HCT116 (cell line): Measurements from ENCODE around the gene ADPRS. TPM values are rescaled to one million over a fixed set of nuclear protein-coding genes. Genes with fewer than 3 reads are reported as not detected.

Experiments
- ATAC-seq: fragments of 200-7000 bp; cut with Tn5 transposase; 2 replicates; pipeline ENCODE4 v1.9.1; 2020; ENCODE audit warnings: mild to moderate bottlenecking, moderate library complexity
- BruUV-seq: library from RNA; stranded (reverse); fragments of 400-500 nt; replicated peaks from 2 replicates; lab custom pipeline; 2021; lab: Mats Ljungman, UMichigan
- CTCF ChIA-PET: fragments of 300-600 bp; sonication (Branson Sonifier 250); formaldehyde crosslinking; loops from one replicate; lab custom pipeline; 2021; ENCODE audit warnings: antibody characterized with exemption; lab: Charles Lee
- POLR2A ChIA-PET: fragments of 300-600, 350-600 bp; sonication (Branson Sonifier 250); formaldehyde crosslinking; loops from one replicate; lab custom pipeline; 2021; ENCODE audit warnings: antibody characterized with exemption; lab: Charles Lee
- RAD21 ChIA-PET, 2 experiments: fragments of 300-600 bp; sonication (Branson Sonifier 250); formaldehyde crosslinking; loops; one replicate each; lab custom pipeline; 2023; ENCODE audit warnings: low total read pairs in 2 of 2; ENCODE audit not compliant: uncharacterized antibody in 2 of 2, unreplicated experiment in 2 of 2, low non-redundant PET in 1 of 2; lab: Charles Lee
- DNase-seq: peaks from one replicate; pipeline ENCODE4 v3.0.0-alpha.2; 2010; ENCODE audit warnings: low read depth, low spot score
- H2AFZ ChIP-seq: fragments of 200-600 bp; shearing (Covaris generic), sonication (generic); 2 replicates; pipeline ENCODE4 v1.6.1; 2017; ENCODE audit warnings: low read depth, mixed run types, mixed read lengths, antibody characterized with exemption, low read length; ENCODE audit not compliant: poor library complexity, severe bottlenecking
- H3K27ac ChIP-seq: 2 replicates; pipeline ENCODE4 v1.5.1; 2012; ENCODE audit warnings: low read depth, low read length
- H3K27me3 ChIP-seq: fragments of 200-600 bp; sonication (generic); 2 replicates; pipeline ENCODE4 v1.6.1; 2016; ENCODE audit warnings: mixed run types, low read length, mixed read lengths; ENCODE audit not compliant: insufficient read depth
- H3K36me3 ChIP-seq, 2 experiments: fragments of 200-500 bp in 1 of 2; fragments of 200-600 bp in 1 of 2; sonication (Bioruptor generic) in 1 of 2; sonication (generic) in 1 of 2; 2 replicates each; pipeline versions ENCODE4 v1.5.1 to v1.6.1; 2014 to 2016; ENCODE audit warnings: low read length in 2 of 2, inconsistent platforms in 1 of 2, mixed read lengths in 1 of 2, mixed run types in 1 of 2; ENCODE audit not compliant: insufficient read depth in 2 of 2, control insufficient read depth in 1 of 2
- H3K4me1 ChIP-seq, 2 experiments: fragments of 200-600 bp in 1 of 2; sonication (generic) in 1 of 2; 2 replicates each; pipeline versions ENCODE4 v1.5.1 to v1.6.1; 2012 to 2017; ENCODE audit warnings: low read length in 2 of 2, inconsistent platforms in 1 of 2, mild to moderate bottlenecking in 1 of 2, mixed read lengths in 1 of 2, mixed run types in 1 of 2, moderate library complexity in 1 of 2; ENCODE audit not compliant: insufficient read depth in 2 of 2, control insufficient read depth in 1 of 2
- H3K4me2 ChIP-seq: fragments of 200-600 bp; sonication (generic); 2 replicates; pipeline ENCODE4 v1.6.1; 2017; ENCODE audit warnings: mixed run types, low read length, mixed read lengths
- H3K4me3 ChIP-seq, 2 experiments: fragments of 200-600 bp in 1 of 2; sonication (generic) in 1 of 2; replicated peaks in 1 of 2; 2 replicates each; pipeline ENCODE4 v1.5.1; 2011 to 2016; ENCODE audit warnings: low read length in 2 of 2, control low read depth in 1 of 2, low read depth in 1 of 2, mild to moderate bottlenecking in 1 of 2, mixed read lengths in 1 of 2, mixed run types in 1 of 2
- H3K79me2 ChIP-seq: fragments of 200-600 bp; sonication (generic); 2 replicates; pipeline ENCODE4 v1.6.1; 2017; ENCODE audit warnings: mild to moderate bottlenecking, mixed run types, low read length, moderate library complexity, mixed read lengths; ENCODE audit not compliant: insufficient read depth
- H3K9ac ChIP-seq: fragments of 200-600 bp; sonication (generic); 2 replicates; pipeline ENCODE4 v1.6.1; 2016; ENCODE audit warnings: low read length, mixed read lengths
- H3K9me2 ChIP-seq: fragments of 200-600 bp; sonication (generic), shearing (Covaris generic); 2 replicates; pipeline ENCODE4 v1.6.1; 2017; ENCODE audit warnings: mixed run types, mild to moderate bottlenecking, moderate library complexity; ENCODE audit not compliant: insufficient read depth
- H3K9me3 ChIP-seq, 2 experiments: fragments of 200-500 bp in 1 of 2; fragments of 200-600 bp in 1 of 2; sonication (Bioruptor generic) in 1 of 2; sonication (generic) in 1 of 2; 2 replicates each; pipeline ENCODE4 v1.6.1; 2014 to 2017; ENCODE audit warnings: low read length in 2 of 2, mixed read lengths in 2 of 2, inconsistent platforms in 1 of 2, low read depth in 1 of 2, mild to moderate bottlenecking in 1 of 2, mixed run types in 1 of 2, moderate library complexity in 1 of 2; ENCODE audit not compliant: control insufficient read depth in 1 of 2, insufficient read depth in 1 of 2
- H4K20me1 ChIP-seq: fragments of 200-600 bp; sonication (generic), shearing (Covaris generic); 2 replicates; pipeline ENCODE4 v1.6.1; 2017; ENCODE audit warnings: mixed run types, mild to moderate bottlenecking, moderate library complexity; ENCODE audit not compliant: insufficient read depth
- CEBPB ChIP-seq: IDR thresholded peaks from 2 replicates; pipeline ENCODE4 v1.6.1; 2012; ENCODE audit warnings: low read depth
- EGR1 ChIP-seq: IDR thresholded peaks from 2 replicates; pipeline ENCODE4 v1.6.1; 2012; ENCODE audit warnings: low read depth
- POLR2A ChIP-seq: IDR thresholded peaks from 2 replicates; pipeline ENCODE4 v1.7.0; 2011; ENCODE audit warnings: borderline replicate concordance; ENCODE audit not compliant: insufficient read depth, insufficient read length; ENCODE audit errors: extremely low read depth
- SIN3A ChIP-seq: IDR thresholded peaks from 2 replicates; pipeline ENCODE4 v1.6.1; 2012; ENCODE audit warnings: low read depth
- YY1 ChIP-seq: IDR thresholded peaks from 2 replicates; pipeline ENCODE4 v1.6.1; 2011; ENCODE audit warnings: low read length, low read depth, moderate library complexity, mild to moderate bottlenecking; ENCODE audit not compliant: insufficient replicate concordance; ENCODE audit errors: extremely low read depth
- intact Hi-C: fragments of 100-400 bp; cut with micrococcal nuclease; formaldehyde crosslinking; loops from 2 replicates; pipeline ENCODE4 v1.10.0; 2022
- total RNA-seq: library from RNA; stranded (reverse); gene quantifications from one replicate; pipeline ENCODE4 v1.2.1, GENCODE V29; 2021; ENCODE audit not compliant: unreplicated experiment
- TF ChIP-seq, protein P1 (sequence below): IDR thresholded peaks from 2 replicates; pipeline ENCODE4 v1.6.1; 2012; ENCODE audit warnings: low read depth
- TF ChIP-seq, protein P2 (sequence below): IDR thresholded peaks from 2 replicates; pipeline ENCODE4 v1.6.1; 2012
- TF ChIP-seq, protein P3 (sequence below): IDR thresholded peaks from 2 replicates; pipeline ENCODE4 v1.6.1; 2012

The ADPRS gene
- total RNA-seq, 1 experiment from 2014 or later = 28.2 TPM

DNA sequence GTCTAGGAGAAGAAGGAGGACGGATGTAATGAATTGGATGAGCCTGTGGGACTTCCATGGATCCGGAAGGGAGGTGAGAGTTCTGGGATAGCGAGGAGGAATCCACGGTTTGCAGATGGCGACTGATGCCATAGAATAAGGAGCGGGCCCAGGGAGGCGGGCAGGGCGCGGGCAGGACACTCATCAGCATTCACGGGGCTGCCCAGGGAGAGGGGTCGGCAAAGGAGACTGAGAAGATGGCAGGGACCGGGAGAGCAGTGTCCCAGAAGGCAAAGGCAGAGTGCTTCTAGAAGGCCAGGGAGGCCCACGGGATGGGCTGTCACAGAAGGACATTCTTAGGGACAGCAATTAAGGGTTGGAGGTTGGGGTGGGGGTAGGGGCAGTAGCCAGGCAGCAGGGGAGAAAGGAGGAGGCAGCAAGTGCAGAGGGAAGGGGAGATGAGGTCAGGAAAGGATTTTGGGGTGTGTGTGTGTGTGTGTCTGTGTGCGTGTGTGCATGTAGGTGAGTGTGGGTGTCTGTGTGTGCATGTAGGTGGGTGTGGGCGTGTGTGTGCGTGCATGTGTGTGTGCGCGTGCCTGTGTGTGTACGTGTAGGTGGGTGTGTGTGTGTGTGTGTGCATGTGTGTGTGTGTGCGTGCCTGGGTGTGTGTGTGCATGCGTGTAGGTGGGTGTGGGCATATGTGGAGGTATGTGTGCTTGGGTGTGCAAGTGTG, 37.5 kb downstream of the ADPRS start:
- ATAC-seq (no peak), DNase-seq (no peak)
- Histone ChIP-seq H4K20me1 (no peaks in the 10 kb centered on the region), H2AFZ (no peak overlapping the region), H3K9me2 (no peaks in the 10 kb centered on the region), H3K4me2 (no peak overlapping the region), H3K27me3 (no peaks in the 10 kb centered on the region), H3K9me3 (no peaks in the 10 kb centered on the region), H3K4me3 (no peak overlapping the region), H3K27ac (no peak overlapping the region), H3K9ac (no peak overlapping the region), H3K4me1 (no peaks in the 10 kb centered on the region), H3K79me2 (no peaks in the 10 kb centered on the region), H3K36me3 (no peaks in the 10 kb centered on the region)
- ChIA-PET RAD21 (no interaction called here), POLR2A (no interaction called here), CTCF (no interaction called here)
- TF ChIP-seq EGR1 = no peak
- TF ChIP-seq YY1 = no peak
- TF ChIP-seq CEBPB = no peak
- TF ChIP-seq, protein P1, sequence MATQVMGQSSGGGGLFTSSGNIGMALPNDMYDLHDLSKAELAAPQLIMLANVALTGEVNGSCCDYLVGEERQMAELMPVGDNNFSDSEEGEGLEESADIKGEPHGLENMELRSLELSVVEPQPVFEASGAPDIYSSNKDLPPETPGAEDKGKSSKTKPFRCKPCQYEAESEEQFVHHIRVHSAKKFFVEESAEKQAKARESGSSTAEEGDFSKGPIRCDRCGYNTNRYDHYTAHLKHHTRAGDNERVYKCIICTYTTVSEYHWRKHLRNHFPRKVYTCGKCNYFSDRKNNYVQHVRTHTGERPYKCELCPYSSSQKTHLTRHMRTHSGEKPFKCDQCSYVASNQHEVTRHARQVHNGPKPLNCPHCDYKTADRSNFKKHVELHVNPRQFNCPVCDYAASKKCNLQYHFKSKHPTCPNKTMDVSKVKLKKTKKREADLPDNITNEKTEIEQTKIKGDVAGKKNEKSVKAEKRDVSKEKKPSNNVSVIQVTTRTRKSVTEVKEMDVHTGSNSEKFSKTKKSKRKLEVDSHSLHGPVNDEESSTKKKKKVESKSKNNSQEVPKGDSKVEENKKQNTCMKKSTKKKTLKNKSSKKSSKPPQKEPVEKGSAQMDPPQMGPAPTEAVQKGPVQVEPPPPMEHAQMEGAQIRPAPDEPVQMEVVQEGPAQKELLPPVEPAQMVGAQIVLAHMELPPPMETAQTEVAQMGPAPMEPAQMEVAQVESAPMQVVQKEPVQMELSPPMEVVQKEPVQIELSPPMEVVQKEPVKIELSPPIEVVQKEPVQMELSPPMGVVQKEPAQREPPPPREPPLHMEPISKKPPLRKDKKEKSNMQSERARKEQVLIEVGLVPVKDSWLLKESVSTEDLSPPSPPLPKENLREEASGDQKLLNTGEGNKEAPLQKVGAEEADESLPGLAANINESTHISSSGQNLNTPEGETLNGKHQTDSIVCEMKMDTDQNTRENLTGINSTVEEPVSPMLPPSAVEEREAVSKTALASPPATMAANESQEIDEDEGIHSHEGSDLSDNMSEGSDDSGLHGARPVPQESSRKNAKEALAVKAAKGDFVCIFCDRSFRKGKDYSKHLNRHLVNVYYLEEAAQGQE = no peak
- TF ChIP-seq, protein P2, sequence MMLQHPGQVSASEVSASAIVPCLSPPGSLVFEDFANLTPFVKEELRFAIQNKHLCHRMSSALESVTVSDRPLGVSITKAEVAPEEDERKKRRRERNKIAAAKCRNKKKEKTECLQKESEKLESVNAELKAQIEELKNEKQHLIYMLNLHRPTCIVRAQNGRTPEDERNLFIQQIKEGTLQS = no peak
- TF ChIP-seq, protein P3, sequence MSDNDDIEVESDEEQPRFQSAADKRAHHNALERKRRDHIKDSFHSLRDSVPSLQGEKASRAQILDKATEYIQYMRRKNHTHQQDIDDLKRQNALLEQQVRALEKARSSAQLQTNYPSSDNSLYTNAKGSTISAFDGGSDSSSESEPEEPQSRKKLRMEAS = no peak
- no peak for TF ChIP-seq SIN3A
- TF ChIP-seq POLR2A = no peak
- intact Hi-C loops = no loop called here
- no TSS peak for BruUV-seq
